Endodermal cell (in vitro differentiated cells): ENCODE results near the gene DBNDD1. TPM values are rescaled to one million over a fixed set of nuclear protein-coding genes. Genes with fewer than 3 reads are reported as not detected.

Experiments used
- DNase-seq: peaks from one replicate; pipeline ENCODE4 v3.0.0-alpha.2; 2017
- H3K27ac ChIP-seq: 2 replicates; pipeline ENCODE4 v1.5.1; 2013; ENCODE audit warnings: mild to moderate bottlenecking, low read depth, low read length, moderate library complexity
- H3K27me3 ChIP-seq: 2 replicates; pipeline ENCODE4 v1.6.1; 2013; ENCODE audit warnings: mild to moderate bottlenecking, low read length, moderate library complexity; ENCODE audit not compliant: insufficient read depth, control insufficient read depth, poor library complexity, severe bottlenecking
- H3K36me3 ChIP-seq: 2 replicates; pipeline ENCODE4 v1.7.0; 2013; ENCODE audit warnings: mild to moderate bottlenecking, low read length, moderate library complexity; ENCODE audit not compliant: control insufficient read depth, insufficient read depth
- H3K4me1 ChIP-seq: one replicate; pipeline ENCODE4 v1.7.0; 2013; ENCODE audit warnings: low read length; ENCODE audit not compliant: control insufficient read depth, insufficient read depth
- H3K4me3 ChIP-seq: 2 replicates; pipeline ENCODE4 v1.5.1; 2013; ENCODE audit warnings: mild to moderate bottlenecking, low read length, moderate library complexity
- H3K9ac ChIP-seq: 2 replicates; pipeline ENCODE4 v1.6.1; 2013; ENCODE audit warnings: mild to moderate bottlenecking, low read length, moderate library complexity; ENCODE audit not compliant: poor library complexity, severe bottlenecking; ENCODE audit errors: extremely low read depth
- H3K9me3 ChIP-seq: 2 replicates; pipeline ENCODE4 v1.6.1; 2013; ENCODE audit warnings: mild to moderate bottlenecking, low read length, moderate library complexity; ENCODE audit not compliant: control insufficient read depth
- H3K27ac Mint-ChIP-seq: 2 replicates; pipeline ENCODE4 v1.8.0; 2020; ENCODE audit warnings: mixed read lengths
- H3K27me3 Mint-ChIP-seq: 2 replicates; pipeline ENCODE4 v1.8.0; 2021; ENCODE audit warnings: mild to moderate bottlenecking, mixed read lengths; ENCODE audit not compliant: insufficient read depth
- H3K36me3 Mint-ChIP-seq: 2 replicates; pipeline ENCODE4 v1.8.0; 2020; ENCODE audit warnings: low read depth, mixed read lengths
- H3K4me1 Mint-ChIP-seq: 2 replicates; pipeline ENCODE4 v1.8.0; 2020; ENCODE audit warnings: mixed read lengths
- H3K4me3 Mint-ChIP-seq: 2 replicates; pipeline ENCODE4 v1.8.0; 2020; ENCODE audit warnings: mild to moderate bottlenecking, moderate library complexity, mixed read lengths
- H3K9me3 Mint-ChIP-seq: 2 replicates; pipeline ENCODE4 v1.8.0; 2020; ENCODE audit warnings: mild to moderate bottlenecking, mixed read lengths
- WGBS, 2 experiments: methylation state at CpG; one replicate each; pipeline versions ENCODE4 v1.1.5 to v1.1.7; 2013; ENCODE audit warnings: missing lambda C conversion rate in 2 of 2, mixed read lengths in 1 of 2; ENCODE audit not compliant: insufficient coverage in 1 of 2, insufficient read length in 1 of 2; 5-methylcytosine and 5-hydroxymethylcytosine counted together
- total RNA-seq, 2 donors: library from RNA; stranded (reverse); fragmentation: NEBNext Ultra II Directional in 1 of 2; extraction: Animal tissue kit (Norgen Biotek cat#: 25700) in 1 of 2; gene quantifications; 2 replicates in 1 of 2; 3 replicates in 1 of 2; pipeline ENCODE4 v1.2.1, GENCODE V29; 2021
- TF ChIP-seq, protein P1 (sequence below): fragments of 200-600 bp; sonication (generic); conservative IDR thresholded peaks from 2 replicates; pipeline ENCODE4 v1.5.0; 2021; ENCODE audit warnings: antibody characterized with exemption, mild to moderate bottlenecking

DBNDD1 gene
- total RNA-seq, 2 donors from 2014 or later, result 31.5 to 32.5 TPM

DNA sequence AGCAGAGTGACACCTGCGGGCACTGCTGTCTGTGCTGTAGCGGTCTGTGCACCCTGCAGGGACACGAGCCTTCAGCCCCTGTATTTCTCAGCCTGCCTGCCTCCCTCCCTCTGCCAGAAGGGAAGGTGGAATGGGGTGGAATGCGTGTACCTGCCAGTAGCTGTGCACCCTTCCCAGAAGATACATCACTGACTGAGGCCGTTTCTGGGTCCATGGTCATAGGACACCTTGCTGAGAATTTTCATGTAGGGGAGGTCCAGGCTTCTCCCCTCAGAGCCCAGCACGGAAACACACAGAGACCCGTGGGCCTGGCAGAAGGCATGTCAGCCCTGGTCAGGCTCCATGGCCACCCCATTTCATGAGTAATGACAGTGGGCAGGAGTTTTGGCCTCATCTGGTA is 16.5 kb downstream of the DBNDD1 start:
- WGBS, 2 experiments, result 86 to 95% methylated on average over 4 to 7 of the region's 7 CpGs
- H3K27ac Mint-ChIP-seq, result peak overlapping the region; percentile 45
- no peaks in the 10 kb centered on the region for H3K9me3 Mint-ChIP-seq
- Histone ChIP-seq H3K9ac (no peak overlapping the region), H3K4me1 (no peaks in the 10 kb centered on the region), H3K27ac (no peak overlapping the region), H3K4me3 (no peak overlapping the region), H3K9me3 (no peaks in the 10 kb centered on the region), H3K27me3 (no peaks in the 10 kb centered on the region), H3K36me3 (peaks cover 8% of the 10 kb centered on the region)
- no peaks in the 10 kb centered on the region for H3K4me1 Mint-ChIP-seq
- DNase-seq, result no peak
- H3K36me3 Mint-ChIP-seq, result peaks cover 8% of the 10 kb centered on the region
- H3K4me3 Mint-ChIP-seq, result no peak overlapping the region
- H3K27me3 Mint-ChIP-seq, result no peaks in the 10 kb centered on the region
- TF ChIP-seq, protein P1, sequence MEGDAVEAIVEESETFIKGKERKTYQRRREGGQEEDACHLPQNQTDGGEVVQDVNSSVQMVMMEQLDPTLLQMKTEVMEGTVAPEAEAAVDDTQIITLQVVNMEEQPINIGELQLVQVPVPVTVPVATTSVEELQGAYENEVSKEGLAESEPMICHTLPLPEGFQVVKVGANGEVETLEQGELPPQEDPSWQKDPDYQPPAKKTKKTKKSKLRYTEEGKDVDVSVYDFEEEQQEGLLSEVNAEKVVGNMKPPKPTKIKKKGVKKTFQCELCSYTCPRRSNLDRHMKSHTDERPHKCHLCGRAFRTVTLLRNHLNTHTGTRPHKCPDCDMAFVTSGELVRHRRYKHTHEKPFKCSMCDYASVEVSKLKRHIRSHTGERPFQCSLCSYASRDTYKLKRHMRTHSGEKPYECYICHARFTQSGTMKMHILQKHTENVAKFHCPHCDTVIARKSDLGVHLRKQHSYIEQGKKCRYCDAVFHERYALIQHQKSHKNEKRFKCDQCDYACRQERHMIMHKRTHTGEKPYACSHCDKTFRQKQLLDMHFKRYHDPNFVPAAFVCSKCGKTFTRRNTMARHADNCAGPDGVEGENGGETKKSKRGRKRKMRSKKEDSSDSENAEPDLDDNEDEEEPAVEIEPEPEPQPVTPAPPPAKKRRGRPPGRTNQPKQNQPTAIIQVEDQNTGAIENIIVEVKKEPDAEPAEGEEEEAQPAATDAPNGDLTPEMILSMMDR, result no peak

DNA sequence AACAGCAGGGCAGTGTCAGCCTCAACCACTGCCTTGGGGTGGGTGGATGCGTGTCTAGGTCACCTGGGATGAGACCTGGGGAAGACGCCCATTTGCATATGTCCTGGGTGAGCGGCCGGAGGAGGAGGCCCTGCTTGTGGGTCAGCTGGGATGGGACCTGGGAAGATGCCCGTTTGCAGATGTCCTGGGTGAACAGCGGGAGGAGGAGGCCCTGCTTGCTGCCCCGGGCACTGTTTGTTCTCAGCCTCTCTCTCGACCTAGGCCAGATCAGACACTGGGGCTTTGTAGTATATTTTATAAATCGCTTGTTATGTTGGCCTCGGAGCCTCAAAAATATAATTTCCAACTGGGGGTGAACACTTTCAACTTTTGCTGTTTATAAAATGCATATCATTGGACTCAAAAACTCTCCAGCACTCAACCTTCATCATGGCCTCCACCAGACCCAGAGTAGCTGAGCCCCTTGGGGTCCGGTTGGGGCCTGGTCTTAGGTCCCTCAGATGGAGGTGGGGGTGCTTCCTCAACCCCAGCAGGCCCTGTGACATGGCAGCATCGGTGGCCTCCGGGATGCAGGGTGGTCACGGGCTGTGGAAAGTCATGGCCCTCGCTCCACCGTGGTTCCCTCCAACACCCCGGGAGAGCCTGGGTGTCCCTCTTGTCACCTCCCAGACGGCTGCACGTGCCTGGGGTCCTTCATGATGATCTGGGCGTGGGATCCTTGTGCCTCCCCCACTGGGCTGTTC is 17.3 kb downstream of the DBNDD1 start:
- H3K9me3 Mint-ChIP-seq, result peaks cover 1% of the 10 kb centered on the region

DNA sequence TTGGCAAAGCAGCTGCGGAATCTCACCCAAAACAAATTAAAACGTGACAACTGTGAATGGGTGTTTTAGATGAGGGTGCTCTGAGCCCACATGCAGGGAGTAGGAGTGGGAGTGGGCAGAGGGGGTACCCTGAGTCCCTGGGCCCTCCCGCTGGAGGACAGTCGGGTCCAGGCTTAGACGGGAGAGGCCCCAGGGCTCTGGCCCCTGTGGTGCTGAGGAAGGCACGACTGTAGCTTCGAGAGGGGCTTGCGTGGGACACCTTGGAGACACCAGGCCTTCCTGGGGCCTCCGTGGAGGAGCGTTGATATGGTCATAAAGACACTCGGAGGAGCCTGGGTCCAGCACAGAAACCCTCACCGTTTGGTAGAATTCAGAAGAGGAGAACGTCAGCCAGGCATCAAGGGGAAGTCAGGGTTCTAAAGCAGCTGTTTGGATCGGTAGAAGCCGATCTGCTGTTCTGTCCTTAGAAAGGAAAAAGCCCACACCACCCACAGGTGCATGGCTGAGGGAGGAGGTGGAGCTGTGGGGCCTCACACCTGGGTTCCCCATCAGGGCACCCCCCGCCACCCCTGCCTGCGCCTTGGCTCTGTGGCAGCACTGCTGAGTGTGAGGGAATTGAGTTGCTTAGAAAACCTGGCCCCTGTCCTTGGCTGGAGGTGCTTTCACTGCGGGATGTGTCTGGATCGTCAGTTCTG is 18.4 kb downstream of the DBNDD1 start:
- H3K4me3 ChIP-seq, result no peak overlapping the region
- TF ChIP-seq, protein P1, result no peak
- Mint-ChIP-seq H3K9me3 (peaks cover 10% of the 10 kb centered on the region), H3K4me3 (no peak overlapping the region), H3K4me1 (no peaks in the 10 kb centered on the region), H3K27ac (no peak overlapping the region), H3K36me3 (peaks cover 22% of the 10 kb centered on the region), H3K27me3 (no peaks in the 10 kb centered on the region)
- no peak for DNase-seq
- H3K9me3 ChIP-seq, result peaks cover 9% of the 10 kb centered on the region
- 89 to 90% methylated on average over 9 to 19 of the region's 19 CpGs for WGBS, 2 experiments
- no peak overlapping the region for H3K9ac ChIP-seq
- no peaks in the 10 kb centered on the region for H3K27me3 ChIP-seq
- H3K4me1 ChIP-seq, result no peaks in the 10 kb centered on the region
- no peak overlapping the region for H3K27ac ChIP-seq
- peaks cover 23% of the 10 kb centered on the region for H3K36me3 ChIP-seq

More for the DNA sequence above, 17.3 kb downstream of the DBNDD1 start:
- no peak overlapping the region for H3K4me3 ChIP-seq
- Mint-ChIP-seq H3K4me1 (no peaks in the 10 kb centered on the region), H3K4me3 (no peak overlapping the region), H3K27me3 (no peaks in the 10 kb centered on the region), H3K27ac (no peak overlapping the region), H3K36me3 (peaks cover 12% of the 10 kb centered on the region)
- no peak overlapping the region for H3K9ac ChIP-seq
- H3K27me3 ChIP-seq, result no peaks in the 10 kb centered on the region
- 91 to 95% methylated on average over 10 to 20 of the region's 20 CpGs for WGBS, 2 experiments
- TF ChIP-seq, protein P1, result no peak
- no peak overlapping the region for H3K27ac ChIP-seq
- H3K4me1 ChIP-seq, result no peaks in the 10 kb centered on the region
- DNase-seq, result no peak
- H3K9me3 ChIP-seq, result no peaks in the 10 kb centered on the region
- peaks cover 13% of the 10 kb centered on the region for H3K36me3 ChIP-seq
